ENCODE data around the gene SMC1B. TPM values are rescaled to one million over a fixed set of nuclear protein-coding genes. Genes with fewer than 3 reads are reported as not detected.

Gene SMC1B
- total and polyA plus RNA-seq, 2 of the 8 experiments (the other 6 are each of a cell fraction or from before 2014, with no cell fraction given), result 0.02 TPM; not detected in 1

DNA sequence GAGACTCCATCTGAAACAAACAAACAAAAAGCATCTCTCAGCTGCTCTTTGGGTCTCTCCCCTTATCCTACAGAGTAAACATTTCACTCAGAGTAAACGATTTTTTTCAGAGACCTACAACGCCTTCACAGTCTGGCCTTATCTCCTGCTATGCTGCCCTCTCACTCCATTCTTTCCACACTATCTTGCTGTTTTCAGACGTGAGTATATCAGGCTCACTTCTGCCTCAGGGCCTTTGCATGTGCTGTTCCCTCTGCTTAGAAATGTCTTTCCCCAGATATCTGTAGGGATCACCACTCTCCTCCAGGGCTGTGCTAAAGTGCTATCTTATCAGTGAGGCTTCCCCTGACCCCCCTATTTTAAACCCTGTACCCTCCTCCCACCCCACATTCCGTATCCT is 6.6 kb upstream of the SMC1B start:
- no peak overlapping the region for H3K56ac ChIP-seq (replicated peaks; ENCODE audit: insufficient read length, low read depth, low read length)
- no peak overlapping the region for H4K5ac ChIP-seq (ENCODE audit: insufficient read length, low read depth, low read length)
- no peaks in the 10 kb centered on the region for H3K79me1 ChIP-seq (ENCODE audit: low read depth, low read length)
- H3K9me3 ChIP-seq (ENCODE audit: insufficient read depth in 2 of 2, low read depth in 1 of 2, low read length in 1 of 2), result no peaks in the 10 kb centered on the region
- H2BK20ac ChIP-seq (ENCODE audit: low read length), result no peak overlapping the region
- no peaks in the 10 kb centered on the region; a peak in 2 of 7 replicates for H3K27me3 ChIP-seq (replicated peaks in 1 of 4; ENCODE audit: control insufficient read depth in 3 of 4, extremely low read depth in 1 of 4, insufficient read depth in 3 of 4, low read length in 3 of 4)
- no peak overlapping the region for H3K9ac ChIP-seq (replicated peaks in 1 of 4; ENCODE audit: extremely low read depth in 1 of 4, low read depth in 3 of 4, low read length in 3 of 4)
- H3K79me2 ChIP-seq (ENCODE audit: control insufficient read depth in 1 of 2, insufficient read depth in 2 of 2, low read length in 2 of 2), result no peaks in the 10 kb centered on the region
- H3K14ac ChIP-seq (ENCODE audit: insufficient read length), result no peak overlapping the region
- no peak overlapping the region for H3K4me2 ChIP-seq (ENCODE audit: insufficient read depth in 1 of 2, low read depth in 2 of 2, low read length in 2 of 2)
- H2BK120ac ChIP-seq (replicated peaks; ENCODE audit: low read depth, low read length), result no peak overlapping the region
- no peak overlapping the region for H3K4ac ChIP-seq (replicated peaks; ENCODE audit: insufficient read length, low read depth, low read length)
- H2AK5ac ChIP-seq (ENCODE audit: low read depth, low read length), result no peak overlapping the region
- H3K23me2 ChIP-seq (ENCODE audit: low read depth, low read length), result no peaks in the 10 kb centered on the region; the same call in 1 of the 2 replicates
- no peaks in the 10 kb centered on the region; a peak in 1 of 8 replicates for H3K36me3 ChIP-seq (ENCODE audit: control insufficient read depth in 2 of 4, insufficient read depth in 4 of 4, low read length in 3 of 4)
- H4K8ac ChIP-seq (ENCODE audit: extremely low read depth, insufficient read depth, low read length), result no peak overlapping the region
- H3K4me1 ChIP-seq (replicated peaks in 1 of 4; ENCODE audit: control insufficient read depth in 3 of 4, insufficient read depth in 4 of 4, low read length in 3 of 4), result no peaks in the 10 kb centered on the region; a peak in 1 of 7 replicates
- H2BK15ac ChIP-seq (ENCODE audit: low read length), result no peak overlapping the region
- H3K4me3 ChIP-seq (ENCODE audit: extremely low read depth in 1 of 4, insufficient read depth in 2 of 4, low read depth in 3 of 4, low read length in 4 of 4), result no peak overlapping the region
- no peak overlapping the region for H2BK5ac ChIP-seq (ENCODE audit: low read depth, low read length)
- no peak overlapping the region for H3K18ac ChIP-seq (ENCODE audit: extremely low read depth, low read length)
- ChIA-PET POLR2A (ENCODE audit: partially characterized antibody) (no interaction called here), CTCF (ENCODE audit: partially characterized antibody) (interaction anchor here (1.1 kb wide), 1 partner anchor 22 kb away, joined by 3 read pairs; no protein-coding TSS in a partner anchor)
- H4K20me1 ChIP-seq (replicated peaks in 1 of 2; ENCODE audit: control insufficient read depth in 1 of 2, insufficient read depth in 2 of 2, low read length in 2 of 2), result no peaks in the 10 kb centered on the region
- H4K91ac ChIP-seq (replicated peaks; ENCODE audit: insufficient read length, low read length), result no peak overlapping the region
- DNase-seq (ENCODE audit: low read depth in 1 of 2, low spot score in 2 of 2) (peak in 1 of 2 experiments; percentile 30), FAIRE-seq (no peak)
- H3K27ac ChIP-seq (ENCODE audit: low read depth, low read length), result no peak overlapping the region
- 85% methylated on average over 4 of the region's 4 CpGs; no CpG with 5 or more reads in 1 of the 2 experiments for WGBS, 2 experiments (ENCODE audit: extremely low coverage in 1 of 2, insufficient coverage in 1 of 2, insufficient read length in 1 of 2, insufficient replicate concordance in 2 of 2, low coverage in 1 of 2, low lambda C conversion rate in 2 of 2, missing lambda C conversion rate in 1 of 2)
- H2AFZ ChIP-seq (ENCODE audit: low read length), result no peak overlapping the region
- H2BK12ac ChIP-seq (ENCODE audit: low read depth, low read length), result no peak overlapping the region
- H3K23ac ChIP-seq (ENCODE audit: insufficient read length), result no peak overlapping the region
- no peak for TF ChIP-seq SUZ12 (IDR thresholded peaks at IDR 0.05; ENCODE audit: low read length)
- TF ChIP-seq YY1 (IDR thresholded peaks at IDR 0.05; ENCODE audit: low read depth, low read length), result no peak
- no peak for TF ChIP-seq BCL11A (IDR thresholded peaks at IDR 0.05; ENCODE audit: low read depth in 2 of 2, low read length in 2 of 2)
- TF ChIP-seq, protein P1, sequence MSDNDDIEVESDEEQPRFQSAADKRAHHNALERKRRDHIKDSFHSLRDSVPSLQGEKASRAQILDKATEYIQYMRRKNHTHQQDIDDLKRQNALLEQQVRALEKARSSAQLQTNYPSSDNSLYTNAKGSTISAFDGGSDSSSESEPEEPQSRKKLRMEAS (IDR thresholded peaks at IDR 0.05), result no peak
